ENCODE results near the gene MRNIP.

The MRNIP gene

DNA sequence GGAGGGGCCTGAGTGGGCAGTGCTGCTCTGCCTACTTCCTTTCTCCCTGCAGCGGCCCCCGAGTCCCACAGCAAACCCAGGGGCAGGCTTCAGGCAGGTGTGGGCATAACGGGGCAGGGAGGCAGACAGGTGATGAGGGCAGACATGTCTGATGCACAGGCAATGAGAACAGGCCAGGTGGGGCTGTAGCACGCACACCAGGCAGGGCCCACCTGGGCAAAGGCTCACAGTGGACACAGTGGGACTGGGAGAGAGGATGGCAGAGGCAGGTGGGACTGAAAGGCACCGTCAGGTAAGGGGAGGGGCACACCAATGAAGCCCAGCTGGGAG, 59.0 kb downstream of the MRNIP start:
- TF ChIP-seq, protein P1, sequence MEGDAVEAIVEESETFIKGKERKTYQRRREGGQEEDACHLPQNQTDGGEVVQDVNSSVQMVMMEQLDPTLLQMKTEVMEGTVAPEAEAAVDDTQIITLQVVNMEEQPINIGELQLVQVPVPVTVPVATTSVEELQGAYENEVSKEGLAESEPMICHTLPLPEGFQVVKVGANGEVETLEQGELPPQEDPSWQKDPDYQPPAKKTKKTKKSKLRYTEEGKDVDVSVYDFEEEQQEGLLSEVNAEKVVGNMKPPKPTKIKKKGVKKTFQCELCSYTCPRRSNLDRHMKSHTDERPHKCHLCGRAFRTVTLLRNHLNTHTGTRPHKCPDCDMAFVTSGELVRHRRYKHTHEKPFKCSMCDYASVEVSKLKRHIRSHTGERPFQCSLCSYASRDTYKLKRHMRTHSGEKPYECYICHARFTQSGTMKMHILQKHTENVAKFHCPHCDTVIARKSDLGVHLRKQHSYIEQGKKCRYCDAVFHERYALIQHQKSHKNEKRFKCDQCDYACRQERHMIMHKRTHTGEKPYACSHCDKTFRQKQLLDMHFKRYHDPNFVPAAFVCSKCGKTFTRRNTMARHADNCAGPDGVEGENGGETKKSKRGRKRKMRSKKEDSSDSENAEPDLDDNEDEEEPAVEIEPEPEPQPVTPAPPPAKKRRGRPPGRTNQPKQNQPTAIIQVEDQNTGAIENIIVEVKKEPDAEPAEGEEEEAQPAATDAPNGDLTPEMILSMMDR (IDR thresholded peaks at IDR 0.05; ENCODE audit: low read length): no peak
- TF ChIP-seq EZH2 (IDR thresholded peaks at IDR 0.05; ENCODE audit: borderline replicate concordance, low read length): no peak
- no peaks in the 10 kb centered on the region for H4K20me1 ChIP-seq (ENCODE audit: insufficient read depth, low read length)
- no peak overlapping the region for H2AFZ ChIP-seq (ENCODE audit: low read length)
- no peaks in the 10 kb centered on the region for H3K79me2 ChIP-seq (ENCODE audit: insufficient read depth, low read length)
- no peak overlapping the region for H3K27ac ChIP-seq (ENCODE audit: low read depth, low read length, poor library complexity, severe bottlenecking)
- peaks cover 16% of the 10 kb centered on the region for H3K4me1 ChIP-seq (ENCODE audit: insufficient read depth, low read length, severe bottlenecking)
- no peaks in the 10 kb centered on the region for H3K9me2 ChIP-seq (ENCODE audit: low read depth, low read length)
- no peak overlapping the region for H3K9ac ChIP-seq (ENCODE audit: low read length)
- no peaks in the 10 kb centered on the region for H3K27me3 ChIP-seq (ENCODE audit: insufficient read depth, low read length)
- no peak overlapping the region for H3K4me3 ChIP-seq (ENCODE audit: low read depth, low read length, poor library complexity, severe bottlenecking)
- no peak overlapping the region for H3K4me2 ChIP-seq (ENCODE audit: low read length)
- H3K36me3 ChIP-seq (ENCODE audit: insufficient read depth, low read length): peaks cover 5% of the 10 kb centered on the region
- H3F3A ChIP-seq (ENCODE audit: insufficient read depth, low read length): no peaks in the 10 kb centered on the region
- no peaks in the 10 kb centered on the region for H3K9me3 ChIP-seq (ENCODE audit: low read length)

DNA sequence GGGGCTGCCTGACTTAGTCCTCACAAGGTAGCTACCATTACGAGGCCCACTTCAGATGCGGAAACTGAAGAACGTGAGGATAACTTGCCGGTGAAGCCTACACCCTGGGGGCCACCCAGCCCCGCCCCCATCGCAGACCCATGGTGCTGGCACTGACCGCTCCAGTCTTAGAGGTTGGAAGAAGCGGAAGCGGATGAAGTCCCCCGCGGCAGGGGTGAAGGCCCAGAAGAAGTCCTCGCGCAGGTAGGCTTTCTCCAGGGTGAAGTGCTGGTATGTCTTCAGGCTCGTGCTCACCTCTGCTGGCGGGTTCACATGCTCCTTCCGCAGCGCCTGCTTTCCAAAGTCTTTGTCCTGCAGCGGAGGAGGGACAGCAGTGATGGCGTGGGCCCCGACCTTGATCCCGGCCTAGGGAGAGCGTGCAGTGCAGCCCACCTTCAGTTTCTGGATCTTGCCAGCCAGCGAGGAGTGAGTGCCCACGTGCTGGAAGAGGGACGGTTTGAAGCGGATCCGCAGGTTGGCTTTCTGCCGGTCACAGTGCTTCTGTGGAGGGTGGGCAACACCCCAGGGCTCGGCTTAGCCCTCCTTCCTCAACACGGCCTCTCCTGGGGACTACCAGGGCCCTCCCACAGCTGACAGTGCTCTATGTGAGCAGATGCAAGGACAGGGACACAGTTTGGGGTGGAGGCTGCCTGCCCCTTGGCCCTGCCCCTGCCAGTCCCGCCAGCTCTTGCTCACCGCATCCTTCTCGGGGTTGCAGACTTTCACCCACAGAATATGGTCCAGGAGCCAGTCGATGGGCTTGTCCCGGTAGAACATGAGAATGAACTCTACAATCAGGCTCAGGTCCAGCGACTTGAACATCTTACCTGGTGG, 59.6 kb downstream of the MRNIP start:
- H3K36me3 ChIP-seq (ENCODE audit: insufficient read depth, low read length): peaks cover 5% of the 10 kb centered on the region
- H3F3A ChIP-seq (ENCODE audit: insufficient read depth, low read length): no peaks in the 10 kb centered on the region
- H3K27ac ChIP-seq (ENCODE audit: low read depth, low read length, poor library complexity, severe bottlenecking): no peak overlapping the region
- no peak overlapping the region for H3K9ac ChIP-seq (ENCODE audit: low read length)
- H3K4me1 ChIP-seq (ENCODE audit: insufficient read depth, low read length, severe bottlenecking): peaks cover 18% of the 10 kb centered on the region
- TF ChIP-seq EZH2 (IDR thresholded peaks at IDR 0.05; ENCODE audit: borderline replicate concordance, low read length): no peak
- TF ChIP-seq, protein P1 (IDR thresholded peaks at IDR 0.05; ENCODE audit: low read length): no peak
- H3K9me3 ChIP-seq (ENCODE audit: low read length): no peaks in the 10 kb centered on the region
- no peaks in the 10 kb centered on the region for H3K79me2 ChIP-seq (ENCODE audit: insufficient read depth, low read length)
- H3K4me2 ChIP-seq (ENCODE audit: low read length): no peak overlapping the region
- H3K4me3 ChIP-seq (ENCODE audit: low read depth, low read length, poor library complexity, severe bottlenecking): no peak overlapping the region
- no peaks in the 10 kb centered on the region for H3K27me3 ChIP-seq (ENCODE audit: insufficient read depth, low read length)
- no peak overlapping the region for H2AFZ ChIP-seq (ENCODE audit: low read length)
- no peaks in the 10 kb centered on the region for H3K9me2 ChIP-seq (ENCODE audit: low read depth, low read length)
- H4K20me1 ChIP-seq (ENCODE audit: insufficient read depth, low read length): no peaks in the 10 kb centered on the region

DNA sequence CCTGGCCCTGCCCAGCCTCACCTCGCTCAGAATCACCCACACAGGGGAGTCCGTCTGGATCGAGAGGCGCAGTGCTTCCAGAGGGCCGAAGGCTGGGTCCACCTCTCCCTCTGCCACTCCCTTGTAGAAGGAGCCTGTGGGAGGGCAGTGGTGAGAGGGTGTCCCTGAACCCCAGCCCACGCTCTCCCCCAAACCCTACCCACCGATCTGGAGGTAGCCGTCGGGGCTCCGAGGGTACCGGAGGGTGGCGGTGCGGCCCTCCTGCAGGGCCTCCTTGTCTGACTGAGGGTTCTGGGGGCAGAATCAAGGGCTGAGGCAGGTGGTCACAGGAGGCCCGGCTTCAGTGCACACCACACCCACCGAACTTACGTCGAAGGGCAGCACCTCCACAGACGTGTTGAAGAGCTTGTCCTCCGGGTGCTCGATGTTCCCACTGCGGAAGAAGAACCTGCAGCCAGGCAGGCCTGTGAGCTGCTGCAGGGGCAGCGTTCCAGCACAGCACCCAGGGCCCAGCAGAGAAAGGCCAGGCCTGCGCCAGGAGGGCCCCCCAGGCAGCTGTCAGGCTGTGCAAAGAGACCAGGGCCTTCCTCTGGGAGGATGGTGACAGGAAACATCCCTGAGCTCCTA, 60.4 kb downstream of the MRNIP start:
- TF ChIP-seq, protein P1 (IDR thresholded peaks at IDR 0.05; ENCODE audit: low read length): no peak
- no peak for TF ChIP-seq EZH2 (IDR thresholded peaks at IDR 0.05; ENCODE audit: borderline replicate concordance, low read length)
- Histone ChIP-seq H3K27ac (ENCODE audit: low read depth, low read length, poor library complexity, severe bottlenecking) (no peak overlapping the region), H3K27me3 (ENCODE audit: insufficient read depth, low read length) (no peaks in the 10 kb centered on the region), H3K4me2 (ENCODE audit: low read length) (no peak overlapping the region), H3F3A (ENCODE audit: insufficient read depth, low read length) (no peaks in the 10 kb centered on the region), H3K4me3 (ENCODE audit: low read depth, low read length, poor library complexity, severe bottlenecking) (no peak overlapping the region), H3K9ac (ENCODE audit: low read length) (no peak overlapping the region), H4K20me1 (ENCODE audit: insufficient read depth, low read length) (no peaks in the 10 kb centered on the region), H3K36me3 (ENCODE audit: insufficient read depth, low read length) (peaks cover 5% of the 10 kb centered on the region), H3K79me2 (ENCODE audit: insufficient read depth, low read length) (no peaks in the 10 kb centered on the region), H3K9me3 (ENCODE audit: low read length) (no peaks in the 10 kb centered on the region), H2AFZ (ENCODE audit: low read length) (no peak overlapping the region), H3K9me2 (ENCODE audit: low read depth, low read length) (no peaks in the 10 kb centered on the region), H3K4me1 (ENCODE audit: insufficient read depth, low read length, severe bottlenecking) (peaks cover 21% of the 10 kb centered on the region)

All from OCI-LY1 (cell line).